Measurements from ENCODE around the gene ZNF385D.

The ZNF385D gene

GRCh38 chr3:21673393-21673792 lies 77.6 kb downstream of the ZNF385D start:
- DNase-seq (ENCODE audit: low read depth): no peak

- no peak for DNase-seq (ENCODE audit: low read depth)
These were observed 78.7 kb downstream of the ZNF385D start for GRCh38 chr3:21672303-21672702.

- DNase-seq (ENCODE audit: low read depth): no peak
These were observed 80.6 kb downstream of the ZNF385D start for GRCh38 chr3:21670386-21670785.

GRCh38 chr3:21668012-21668411 lies 83.0 kb downstream of the ZNF385D start:
- DNase-seq (ENCODE audit: low read depth): no peak

- no peak for DNase-seq (ENCODE audit: low read depth)
These were observed 85.4 kb downstream of the ZNF385D start for GRCh38 chr3:21665444-21666100.

GRCh38 chr3:21664996-21665395 lies 86.0 kb downstream of the ZNF385D start:
- DNase-seq (ENCODE audit: low read depth): no peak

- DNase-seq (ENCODE audit: low read depth): no peak
These were observed 88.6 kb downstream of the ZNF385D start for GRCh38 chr3:21662403-21662802.

- DNase-seq (ENCODE audit: low read depth): no peak
These were observed 96.3 kb downstream of the ZNF385D start for GRCh38 chr3:21654662-21655061.

- no peak for DNase-seq (ENCODE audit: low read depth)
These were observed 96.8 kb downstream of the ZNF385D start for GRCh38 chr3:21654241-21654640.

- no peak for DNase-seq (ENCODE audit: low read depth)
These were observed 101.5 kb downstream of the ZNF385D start for GRCh38 chr3:21649519-21649918.

GRCh38 chr3:21647961-21648360 lies 103.0 kb downstream of the ZNF385D start:
- no peak for DNase-seq (ENCODE audit: low read depth)

- no peak for DNase-seq (ENCODE audit: low read depth)
These were observed 105.7 kb downstream of the ZNF385D start for GRCh38 chr3:21645121-21645897.

- no peak for DNase-seq (ENCODE audit: low read depth)
These were observed 106.7 kb downstream of the ZNF385D start for GRCh38 chr3:21644268-21644667.

GRCh38 chr3:21643752-21644151 lies 107.3 kb downstream of the ZNF385D start:
- DNase-seq (ENCODE audit: low read depth): no peak

- DNase-seq (ENCODE audit: low read depth): no peak
These were observed 108.6 kb downstream of the ZNF385D start for GRCh38 chr3:21642433-21642832.

GRCh38 chr3:21641959-21642358 lies 109.1 kb downstream of the ZNF385D start:
- DNase-seq (ENCODE audit: low read depth): no peak

- DNase-seq (ENCODE audit: low read depth): no peak
These were observed 112.5 kb downstream of the ZNF385D start for GRCh38 chr3:21638488-21638887.

GRCh38 chr3:21634112-21634511 lies 116.9 kb downstream of the ZNF385D start:
- DNase-seq (ENCODE audit: low read depth): no peak

GRCh38 chr3:21624524-21624923 lies 126.5 kb downstream of the ZNF385D start:
- DNase-seq (ENCODE audit: low read depth): no peak

GRCh38 chr3:21621181-21621651 lies 129.8 kb downstream of the ZNF385D start:
- DNase-seq (ENCODE audit: low read depth): no peak

GRCh38 chr3:21620511-21621155 lies 130.4 kb downstream of the ZNF385D start:
- no peak for DNase-seq (ENCODE audit: low read depth)

GRCh38 chr3:21618695-21619094 lies 132.3 kb downstream of the ZNF385D start:
- DNase-seq (ENCODE audit: low read depth): no peak

All from activated T-cell treated with anti-CD3 and anti-CD28 coated beads for 1 hour (primary cell).